ENCODE results near the gene ACP7. TPM values are rescaled to one million over a fixed set of nuclear protein-coding genes. Genes with fewer than 3 reads are reported as not detected.

ACP7 gene
- total and polyA plus RNA-seq, 2 experiments from 2014 or later, result 0.30 TPM; not detected in 1

GRCh38 chr19:39097299-39097698 lies 13.1 kb downstream of the ACP7 start:
- Histone ChIP-seq H3K27me3 (replicated peaks; ENCODE audit: insufficient read depth) (peaks cover 10% of the 10 kb centered on the region; the same call in 1 of the 2 replicates), H3K79me2 (ENCODE audit: insufficient read depth) (no peaks in the 10 kb centered on the region), H3K4me1 (ENCODE audit: insufficient read depth) (peaks cover 4% of the 10 kb centered on the region; the same call in 1 of the 2 replicates), H3K27ac (no peak overlapping the region), H3K9me3 (ENCODE audit: low read depth) (no peaks in the 10 kb centered on the region), H3K9me2 (ENCODE audit: insufficient read depth) (no peaks in the 10 kb centered on the region), H3F3A (ENCODE audit: insufficient read depth) (no peaks in the 10 kb centered on the region), H3K4me3 (no peak overlapping the region), H3K36me3 (ENCODE audit: low read depth) (no peaks in the 10 kb centered on the region), H3K4me2 (ENCODE audit: unreplicated experiment) (no peak overlapping the region), H3K9ac (no peak overlapping the region), H2AFZ (no peak overlapping the region), H4K20me1 (ENCODE audit: insufficient read depth) (no peaks in the 10 kb centered on the region)
- no peak for TF ChIP-seq EZH2 (IDR thresholded peaks at IDR 0.05; ENCODE audit: insufficient read depth, poor library complexity, severe bottlenecking)
- TF ChIP-seq EZH2phosphoT487 (IDR thresholded peaks at IDR 0.05; ENCODE audit: insufficient read depth, low read depth), result no peak
- WGBS, 2 experiments (ENCODE audit: low coverage in 1 of 2, low lambda C conversion rate in 2 of 2, missing lambda C conversion rate in 2 of 2), result 51 to 58% methylated on average over 4 to 5 of the region's 5 CpGs
- in situ Hi-C loops (cut with MboI), result no loop called here
- DNase-seq, result no peak

- H2AFZ ChIP-seq, result no peak overlapping the region
- TF ChIP-seq EZH2phosphoT487 (IDR thresholded peaks at IDR 0.05; ENCODE audit: insufficient read depth, low read depth), result no peak
- TF ChIP-seq EZH2 (IDR thresholded peaks at IDR 0.05; ENCODE audit: insufficient read depth, poor library complexity, severe bottlenecking), result no peak
- no peaks in the 10 kb centered on the region for H3K79me2 ChIP-seq (ENCODE audit: insufficient read depth)
Measured at GRCh38 chr19:39097721-39098120, 13.6 kb downstream of the ACP7 start.

GRCh38 chr19:39098365-39099269 lies 14.4 kb downstream of the ACP7 start:
- peaks cover 10% of the 10 kb centered on the region; the same call in 1 of the 2 replicates for H3K27me3 ChIP-seq (replicated peaks; ENCODE audit: insufficient read depth)
- no peak for TF ChIP-seq EZH2phosphoT487 (IDR thresholded peaks at IDR 0.05; ENCODE audit: insufficient read depth, low read depth)
- no peak for TF ChIP-seq EZH2 (IDR thresholded peaks at IDR 0.05; ENCODE audit: insufficient read depth, poor library complexity, severe bottlenecking)
- no peak overlapping the region for H3K4me3 ChIP-seq
- H3K9ac ChIP-seq, result no peak overlapping the region
- H3K9me3 ChIP-seq (ENCODE audit: low read depth), result no peaks in the 10 kb centered on the region
- in situ Hi-C loops (cut with MboI), result no loop called here
- H2AFZ ChIP-seq, result no peak overlapping the region
- 21 to 27% methylated on average over 36 to 53 of the region's 53 CpGs for WGBS, 2 experiments (ENCODE audit: low coverage in 1 of 2, low lambda C conversion rate in 2 of 2, missing lambda C conversion rate in 2 of 2)
- no peaks in the 10 kb centered on the region for H3K36me3 ChIP-seq (ENCODE audit: low read depth)
- peaks cover 1% of the 10 kb centered on the region; the same call in 1 of the 2 replicates for H3K4me1 ChIP-seq (ENCODE audit: insufficient read depth)
- no peaks in the 10 kb centered on the region for H3K9me2 ChIP-seq (ENCODE audit: insufficient read depth)
- DNase-seq, result no peak
- no peaks in the 10 kb centered on the region for H4K20me1 ChIP-seq (ENCODE audit: insufficient read depth)
- no peak overlapping the region for H3K4me2 ChIP-seq (ENCODE audit: unreplicated experiment)
- H3K79me2 ChIP-seq (ENCODE audit: insufficient read depth), result no peaks in the 10 kb centered on the region
- H3K27ac ChIP-seq, result no peak overlapping the region
- H3F3A ChIP-seq (ENCODE audit: insufficient read depth), result no peaks in the 10 kb centered on the region

More at GRCh38 chr19:39097721-39098120, 13.6 kb downstream of the ACP7 start:
- Histone ChIP-seq H3K9me3 (ENCODE audit: low read depth) (no peaks in the 10 kb centered on the region), H3K9me2 (ENCODE audit: insufficient read depth) (no peaks in the 10 kb centered on the region), H3K4me3 (no peak overlapping the region), H3F3A (ENCODE audit: insufficient read depth) (no peaks in the 10 kb centered on the region), H3K4me2 (ENCODE audit: unreplicated experiment) (no peak overlapping the region), H3K27me3 (replicated peaks; ENCODE audit: insufficient read depth) (peaks cover 10% of the 10 kb centered on the region; the same call in 1 of the 2 replicates), H3K27ac (no peak overlapping the region), H4K20me1 (ENCODE audit: insufficient read depth) (no peaks in the 10 kb centered on the region), H3K9ac (no peak overlapping the region), H3K36me3 (ENCODE audit: low read depth) (no peaks in the 10 kb centered on the region), H3K4me1 (ENCODE audit: insufficient read depth) (peaks cover 4% of the 10 kb centered on the region; the same call in 1 of the 2 replicates)
- DNase-seq, result no peak
- in situ Hi-C loops (cut with MboI), result no loop called here
- 26 to 39% methylated on average over 2 of the region's 2 CpGs for WGBS, 2 experiments (ENCODE audit: low coverage in 1 of 2, low lambda C conversion rate in 2 of 2, missing lambda C conversion rate in 2 of 2)

GRCh38 chr19:39099341-39099740 lies 15.2 kb downstream of the ACP7 start:
- in situ Hi-C loops (cut with MboI), result no loop called here
- Histone ChIP-seq H3K36me3 (ENCODE audit: low read depth) (no peaks in the 10 kb centered on the region), H3K79me2 (ENCODE audit: insufficient read depth) (no peaks in the 10 kb centered on the region), H3K27ac (no peak overlapping the region), H3K9me2 (ENCODE audit: insufficient read depth) (no peaks in the 10 kb centered on the region), H4K20me1 (ENCODE audit: insufficient read depth) (no peaks in the 10 kb centered on the region), H3K9ac (no peak overlapping the region), H3K4me3 (no peak overlapping the region), H3K9me3 (ENCODE audit: low read depth) (no peaks in the 10 kb centered on the region), H3K4me2 (ENCODE audit: unreplicated experiment) (no peak overlapping the region), H2AFZ (no peak overlapping the region), H3K4me1 (ENCODE audit: insufficient read depth) (no peaks in the 10 kb centered on the region), H3F3A (ENCODE audit: insufficient read depth) (no peaks in the 10 kb centered on the region), H3K27me3 (replicated peaks; ENCODE audit: insufficient read depth) (peaks cover 10% of the 10 kb centered on the region; the same call in 1 of the 2 replicates)
- WGBS, 2 experiments (ENCODE audit: low coverage in 1 of 2, low lambda C conversion rate in 2 of 2, missing lambda C conversion rate in 2 of 2), result 64 to 69% methylated on average over 8 to 9 of the region's 9 CpGs
- no peak for DNase-seq
- TF ChIP-seq EZH2phosphoT487 (IDR thresholded peaks at IDR 0.05; ENCODE audit: insufficient read depth, low read depth) (no peak), EZH2 (IDR thresholded peaks at IDR 0.05; ENCODE audit: insufficient read depth, poor library complexity, severe bottlenecking) (no peak)

Data from GM23248 (cell line).